ENCODE data around the gene OR1D5. TPM values are rescaled to one million over a fixed set of nuclear protein-coding genes. Genes with fewer than 3 reads are reported as not detected.

The OR1D5 gene, protein sequence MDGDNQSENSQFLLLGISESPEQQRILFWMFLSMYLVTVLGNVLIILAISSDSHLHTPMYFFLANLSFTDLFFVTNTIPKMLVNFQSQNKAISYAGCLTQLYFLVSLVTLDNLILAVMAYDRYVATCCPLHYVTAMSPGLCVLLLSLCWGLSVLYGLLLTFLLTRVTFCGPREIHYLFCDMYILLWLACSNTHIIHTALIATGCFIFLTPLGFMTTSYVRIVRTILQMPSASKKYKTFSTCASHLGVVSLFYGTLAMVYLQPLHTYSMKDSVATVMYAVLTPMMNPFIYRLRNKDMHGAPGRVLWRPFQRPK
- total RNA-seq (2014; rRNA removed; shearing (Covaris generic)) = not detected in 2 replicates

DNA sequence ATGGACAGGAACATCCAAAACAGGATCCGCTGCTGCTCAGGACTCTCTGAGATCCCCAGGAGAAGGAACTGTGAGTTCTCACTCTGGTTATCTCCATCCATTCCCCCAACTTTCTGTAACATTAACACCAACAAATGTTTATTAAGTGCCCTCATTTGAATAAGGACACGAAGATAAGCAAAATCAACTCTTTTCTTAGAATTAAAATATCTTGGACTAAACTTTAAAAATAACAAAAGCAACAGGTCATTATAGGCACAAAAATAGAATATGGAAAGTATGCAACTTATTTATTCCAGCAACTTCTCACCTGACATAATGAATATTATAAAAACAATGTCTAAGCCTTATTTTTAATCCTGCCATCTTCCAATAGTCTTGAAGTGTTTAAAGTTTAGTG, at the start of gene OR1D5:
Gene OR1D5, minus strand, starts transcription at position 101 of the 400 bp plus-strand sequence. Its CDS starts 0 bp downstream, at position 101.

DNA sequence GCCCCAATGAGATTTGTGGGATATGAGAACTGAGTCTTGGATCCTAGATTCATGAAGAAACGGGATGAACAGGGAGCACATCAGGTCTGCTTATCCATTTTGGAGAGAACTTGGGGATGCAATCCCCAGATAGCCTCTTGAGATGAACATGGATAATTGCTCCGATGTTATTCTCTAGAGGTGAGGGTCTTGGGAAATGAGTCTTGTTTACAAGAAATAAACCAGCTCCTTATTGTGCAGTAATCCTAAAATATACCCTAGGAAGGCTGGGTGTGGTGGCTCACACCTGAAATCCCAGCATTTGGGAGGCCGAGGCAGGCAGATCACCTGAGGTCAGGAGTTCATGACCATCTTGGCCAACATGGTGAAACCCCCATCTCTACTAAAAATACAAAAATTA, 40.9 kb upstream of the OR1D5 start, which contains the start of gene OR1D2:
Gene OR1D2, minus strand, starts transcription at position 101 of the 400 bp plus-strand sequence. CDS start 11,426 bp downstream, outside the sequence.

Other genes starting within 250 kb of the OR1D5 start
- gene OR1D2, start 40.8 kb upstream of the OR1D5 start, total RNA-seq (2014; rRNA removed; shearing (Covaris generic)) = not detected in 2 replicates
- gene OR1G1, start 63.9 kb upstream of the OR1D5 start, total RNA-seq (2014; rRNA removed; shearing (Covaris generic)) = not detected in 2 replicates
- gene OR1A2, start 133.9 kb upstream of the OR1D5 start, total RNA-seq (2014; rRNA removed; shearing (Covaris generic)) = not detected in 2 replicates
- gene OR1A1, start 144.1 kb upstream of the OR1D5 start, total RNA-seq (2014; rRNA removed; shearing (Covaris generic)) = not detected in 2 replicates
- gene OR3A1, start 234.8 kb upstream of the OR1D5 start, total RNA-seq (2014; rRNA removed; shearing (Covaris generic)) = not detected in 2 replicates